Putamen (tissue), 1 donor: ENCODE measurements around the gene SYTL3.
"Not testable (repeated sequence)": the region's sequence is repeated elsewhere in the genome, so short reads cannot be mapped to it uniquely, and the experiment has no call there.

Source experiments
- DNase-seq: peaks from one replicate; pipeline ENCODE4 v3.0.0-alpha.2; 2016; ENCODE audit warnings: low spot score

The SYTL3 gene

GRCh38 chr6:158639056-158639455 lies 10.8 kb upstream of the SYTL3 start:
- no peak for DNase-seq

- no peak for DNase-seq
Observed at GRCh38 chr6:158640519-158640918, 9.3 kb upstream of the SYTL3 start.

DNA sequence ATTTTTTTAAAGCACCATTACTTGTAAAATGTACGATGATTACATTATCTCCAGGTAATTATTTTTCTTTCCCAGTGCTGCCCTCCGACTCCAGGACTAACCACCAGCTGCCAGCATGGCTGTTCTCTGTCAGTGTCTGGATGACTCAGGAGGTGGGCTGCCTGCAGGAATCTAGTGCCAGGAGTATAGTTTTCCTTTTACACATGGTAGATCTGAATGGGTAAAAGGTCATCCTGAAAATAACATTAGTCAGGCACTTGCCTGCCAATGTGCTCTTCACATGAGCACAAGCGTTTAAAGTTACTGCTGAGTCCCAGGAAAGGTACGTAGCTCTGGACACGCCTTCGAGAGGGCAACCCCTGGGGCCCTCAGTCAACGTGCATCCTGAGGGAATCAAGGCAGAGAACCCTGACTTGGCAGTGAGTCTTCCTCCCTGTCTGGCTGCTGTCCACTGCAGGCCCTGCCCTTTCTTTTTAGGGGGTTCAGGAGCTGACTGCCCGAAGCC lies 7.7 kb upstream of the SYTL3 start:
- no peak for DNase-seq

- no peak for DNase-seq
Observed at GRCh38 chr6:158643836-158644230, 6.0 kb upstream of the SYTL3 start.

DNA sequence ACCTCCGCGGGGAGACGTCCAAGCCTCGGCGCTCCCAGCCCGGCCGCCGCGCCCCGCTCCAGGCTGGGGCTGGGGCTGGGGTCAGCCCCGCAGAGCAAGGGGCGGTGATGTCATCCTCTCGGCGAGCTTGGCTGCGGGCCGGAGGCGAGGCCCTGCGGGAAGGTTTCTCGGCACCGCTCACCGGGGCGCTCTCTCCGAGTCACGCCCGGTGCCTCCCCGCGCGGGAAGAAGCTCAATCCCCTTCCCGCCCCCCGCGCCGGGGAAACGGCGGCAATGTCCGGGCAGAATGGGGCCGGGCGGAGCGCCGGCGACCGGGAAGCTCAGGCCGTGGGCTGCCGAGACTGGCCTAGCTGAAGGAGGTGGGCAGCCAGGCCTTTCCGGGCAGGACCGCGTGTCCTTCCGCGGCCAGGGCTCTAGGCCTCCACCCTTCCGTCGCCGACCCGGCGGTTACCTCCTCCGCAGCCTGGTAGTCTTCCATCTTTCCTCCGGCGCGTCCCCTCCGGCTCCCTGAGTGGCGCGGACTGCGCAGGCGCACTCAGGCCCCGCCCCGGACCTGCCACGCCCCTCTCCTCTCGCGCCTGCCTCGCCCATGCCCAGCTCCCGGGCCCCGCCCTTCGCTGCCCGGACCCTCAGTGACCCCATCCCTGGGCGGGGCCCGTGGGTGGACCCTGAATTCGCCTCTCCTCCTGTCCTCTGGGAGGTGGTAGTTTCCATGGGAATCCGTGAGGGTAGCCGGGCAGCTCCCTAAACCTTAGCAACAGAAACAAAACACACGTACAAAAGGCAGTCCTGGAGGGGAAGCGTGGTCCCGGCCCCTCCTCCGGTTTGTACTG lies 5.4 kb upstream of the SYTL3 start, which contains the start of gene DYNLT1:
DYNLT1 (minus strand) TSS at position 513 of the 833 bp plus-strand sequence; CDS start at position 478, 35 bp downstream.
- DNase-seq: peak; percentile 86

DNA sequence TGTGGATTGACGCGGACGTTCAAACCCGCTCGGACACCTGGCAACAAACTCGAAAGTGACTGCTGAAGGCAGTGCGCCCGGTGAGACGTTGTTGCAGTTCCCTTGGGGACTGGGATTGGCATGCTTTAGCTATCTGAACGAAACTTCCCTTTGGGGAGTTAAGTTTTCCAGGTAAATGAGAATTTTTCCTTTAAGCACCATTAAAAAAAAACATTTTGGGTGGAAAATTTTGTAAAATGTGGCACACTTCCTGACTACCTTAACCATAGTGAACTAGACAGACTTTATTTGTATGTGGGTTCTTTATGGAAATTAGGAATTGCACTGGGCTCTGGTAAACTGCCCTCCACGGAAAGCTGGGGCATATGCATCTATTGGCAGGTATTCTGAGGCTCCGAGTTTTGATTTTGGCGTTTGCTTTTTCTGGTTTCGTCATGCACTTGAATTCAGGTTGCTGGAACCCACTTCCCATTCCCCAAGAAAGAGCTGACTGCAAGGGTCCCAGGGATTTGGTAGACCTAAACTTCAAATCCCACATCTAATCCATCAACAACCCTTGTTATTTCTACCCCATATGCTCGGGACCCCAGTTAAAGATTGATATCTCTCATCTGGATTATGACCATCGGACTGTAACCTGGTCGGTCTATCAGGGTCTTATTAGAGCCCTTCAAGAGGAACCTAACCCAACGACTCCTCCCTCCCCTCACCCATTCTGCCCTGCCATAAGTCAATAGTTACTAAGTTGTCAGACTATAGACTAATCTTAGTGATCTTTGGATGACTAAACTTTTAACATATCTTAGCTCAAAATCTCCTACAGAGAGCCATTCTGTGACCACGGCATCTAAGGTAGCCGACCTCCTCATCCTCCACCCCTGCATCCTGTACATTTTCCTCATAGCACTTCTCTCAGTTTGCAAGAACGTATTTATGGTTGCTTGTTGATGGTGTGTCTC lies 4.5 kb upstream of the SYTL3 start:
- no peak for DNase-seq

GRCh38 chr6:158646023-158646910 lies 3.6 kb upstream of the SYTL3 start:
- DNase-seq: no peak

DNA sequence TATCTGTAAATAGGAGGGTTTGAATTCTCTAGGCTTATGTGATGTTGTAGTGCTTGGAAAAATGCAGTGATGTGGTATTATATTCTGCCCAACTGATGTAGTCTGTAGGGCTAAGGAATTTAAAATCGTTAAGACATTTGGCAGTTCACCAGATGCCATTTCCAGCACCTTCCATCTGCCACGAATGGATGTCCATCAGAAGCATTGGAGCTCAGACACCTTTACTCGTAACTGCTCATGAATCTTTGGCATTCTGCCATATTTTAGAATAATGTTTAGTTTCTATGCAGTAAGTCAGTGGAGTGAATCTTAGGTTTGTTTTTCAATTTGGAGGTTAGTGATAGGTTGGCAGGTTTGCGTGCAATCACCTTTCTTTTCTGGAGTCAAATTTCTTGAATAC lies 2.4 kb upstream of the SYTL3 start:
- no peak for DNase-seq

DNA sequence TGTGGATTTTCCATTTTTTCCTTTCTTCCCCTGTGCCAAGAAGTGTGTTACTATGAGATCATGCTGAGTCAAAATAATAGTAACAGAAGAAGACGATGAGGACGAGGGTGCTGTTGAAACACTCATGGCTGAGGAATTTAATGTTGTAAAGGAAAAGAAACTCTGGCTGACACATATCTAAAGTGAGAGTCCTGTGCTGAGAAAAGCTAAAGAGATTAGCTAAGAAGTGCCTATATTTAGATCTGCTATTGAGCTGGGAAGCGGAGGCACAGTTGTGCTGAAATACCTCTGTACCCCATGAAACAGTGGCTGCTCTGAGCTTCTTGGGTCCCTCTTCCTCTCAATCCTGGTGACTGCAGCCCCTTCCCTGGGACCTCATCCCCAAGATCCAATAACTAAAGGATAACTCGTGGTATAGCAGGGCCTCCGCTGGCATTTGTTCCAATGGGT lies 1.1 kb upstream of the SYTL3 start:
- DNase-seq: peak; percentile 34

DNA sequence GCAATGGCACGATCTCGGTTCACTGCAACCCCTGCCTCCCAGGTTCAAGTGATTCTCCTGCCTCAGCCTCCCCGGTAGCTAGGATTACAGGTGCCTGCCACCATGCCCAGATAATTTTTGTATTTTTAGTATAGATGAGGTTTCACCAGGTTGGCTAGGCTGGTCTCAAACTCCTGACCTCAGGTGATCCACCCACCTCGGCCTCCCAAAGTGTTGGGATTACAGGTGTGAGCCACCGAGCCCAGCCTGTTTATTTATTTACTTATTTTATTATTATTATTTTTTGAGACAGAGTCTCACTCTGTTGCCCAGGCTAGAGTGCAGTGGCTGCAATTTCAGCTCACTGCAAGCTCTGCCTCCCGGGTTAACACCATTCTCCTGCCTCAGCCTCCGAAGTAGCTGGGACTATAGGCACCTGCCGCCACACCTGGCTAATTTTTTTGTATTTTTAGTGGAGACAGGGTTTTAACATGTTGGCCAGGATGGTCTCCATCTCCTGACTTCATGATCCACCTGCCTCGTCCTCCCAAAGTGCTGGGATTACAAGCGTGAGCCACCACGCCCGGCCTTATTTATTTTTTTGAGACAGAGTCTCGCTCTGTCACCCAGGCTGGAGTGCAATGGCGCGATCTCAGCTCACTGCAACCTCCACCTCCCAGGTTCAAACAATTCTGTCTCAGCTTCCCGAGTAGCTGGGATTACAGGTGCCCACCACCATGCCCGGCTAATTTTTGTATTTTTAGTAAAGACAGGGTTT lies 2.3 kb downstream of the SYTL3 start:
- DNase-seq: not testable (repeated sequence)

DNA sequence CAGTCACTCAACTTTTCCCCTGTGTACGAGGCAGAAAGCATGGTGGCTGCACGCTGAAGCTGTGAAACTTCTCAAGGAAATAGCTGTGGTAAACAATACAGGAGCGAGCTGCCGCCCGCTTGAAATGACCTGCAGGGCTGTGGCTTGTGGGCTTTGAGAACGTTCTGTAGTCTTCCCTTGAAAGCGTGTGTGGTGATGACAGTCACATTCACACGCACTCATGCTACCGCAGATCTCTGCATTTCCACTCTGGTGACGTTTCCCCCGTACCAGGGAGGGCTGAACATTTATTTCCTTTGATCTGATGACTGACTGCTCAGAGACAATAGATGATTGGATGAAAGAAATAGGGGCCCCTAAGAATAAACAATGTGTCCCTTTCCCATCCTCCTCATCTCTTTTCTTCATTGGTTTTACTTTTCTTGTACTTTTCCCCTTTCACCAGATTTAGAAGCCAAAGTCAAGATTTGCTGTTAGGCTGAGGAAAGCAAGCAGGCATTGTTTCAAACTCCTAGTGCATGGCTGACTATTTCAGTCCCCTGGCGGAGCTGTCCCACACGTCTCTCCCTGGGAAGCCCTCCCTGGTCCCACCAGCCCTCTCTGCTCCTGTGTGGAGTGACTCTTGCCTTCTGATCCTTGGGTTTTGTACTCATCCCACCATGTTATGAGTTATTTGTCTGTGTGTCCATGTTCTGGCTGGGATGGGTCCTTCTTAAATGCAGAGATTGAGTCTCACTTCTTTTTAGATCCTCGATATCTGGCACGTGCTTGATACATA lies 3.9 kb downstream of the SYTL3 start:
- no peak for DNase-seq

GRCh38 chr6:158654498-158654897 lies 4.6 kb downstream of the SYTL3 start:
- DNase-seq: peak; percentile 48

GRCh38 chr6:158654960-158655489 lies 5.2 kb downstream of the SYTL3 start:
- no peak for DNase-seq

GRCh38 chr6:158655569-158656450 lies 6.0 kb downstream of the SYTL3 start:
- DNase-seq: no peak

GRCh38 chr6:158656986-158657385 lies 7.1 kb downstream of the SYTL3 start:
- DNase-seq: not testable (repeated sequence)

DNA sequence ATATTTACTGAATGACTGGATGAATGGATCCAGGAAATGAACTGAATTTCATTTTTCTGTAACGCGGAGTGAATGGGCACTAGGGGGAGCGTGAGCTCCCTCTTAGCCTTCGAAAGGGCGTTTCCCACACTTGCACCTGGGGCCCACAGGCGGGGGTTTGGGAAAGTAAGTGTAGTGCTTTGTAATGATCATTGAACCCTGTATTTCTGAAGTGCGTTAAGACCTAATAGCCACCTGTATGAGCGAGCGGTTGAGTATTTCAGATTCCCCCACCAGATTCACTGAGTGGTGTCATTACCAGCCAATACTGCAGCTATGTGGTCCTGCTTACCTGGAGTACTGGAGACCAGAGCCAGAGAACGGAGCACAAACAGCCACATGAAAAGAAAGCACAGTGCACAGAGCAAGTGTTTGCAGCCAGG lies 10.5 kb downstream of the SYTL3 start:
- DNase-seq: no peak

DNA sequence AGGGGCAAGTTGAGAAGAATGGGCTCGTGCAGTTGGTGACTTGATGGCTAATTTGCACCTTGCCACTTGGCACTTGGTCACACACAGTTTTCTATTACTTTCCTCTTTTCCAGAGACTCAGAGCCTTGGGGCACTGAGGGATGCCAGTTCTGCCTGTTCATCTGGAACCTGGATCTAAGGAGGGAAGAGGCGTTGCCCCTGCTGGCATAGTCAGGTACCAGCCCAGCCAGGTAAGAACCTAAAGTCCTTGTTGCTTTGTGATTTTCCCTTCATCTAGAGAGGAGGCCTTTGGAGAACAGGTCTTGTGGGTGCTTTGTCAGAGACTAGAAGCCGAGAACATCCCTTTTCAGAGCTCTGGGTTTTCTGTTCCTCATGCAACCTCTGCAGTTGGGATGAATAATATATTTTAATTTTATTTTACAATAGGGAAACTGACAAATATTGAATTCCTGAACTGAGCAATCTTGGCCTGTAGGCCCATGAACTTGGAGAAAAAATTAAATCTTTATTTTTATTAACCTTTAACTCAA lies 11.4 kb downstream of the SYTL3 start:
- no peak for DNase-seq

GRCh38 chr6:158662607-158662953 lies 12.7 kb downstream of the SYTL3 start:
- DNase-seq: no peak
